Measurements from ENCODE around the gene ABLIM2.

ABLIM2 gene

GRCh38 chr4:8115916-8116315, 42.7 kb downstream of the ABLIM2 start:
- DNase-seq: no peak

GRCh38 chr4:8115203-8115520, 43.5 kb downstream of the ABLIM2 start:
- DNase-seq: no peak

- DNase-seq: no peak
These were observed 44.0 kb downstream of the ABLIM2 start for GRCh38 chr4:8114456-8115202.

- no peak for DNase-seq
These were observed 44.8 kb downstream of the ABLIM2 start for GRCh38 chr4:8113611-8114377.

GRCh38 chr4:8112672-8113071, 45.9 kb downstream of the ABLIM2 start:
- DNase-seq: no peak

- DNase-seq: no peak
These were observed 46.5 kb downstream of the ABLIM2 start for GRCh38 chr4:8112036-8112576.

- peak; percentile 16 to 17 for DNase-seq
These were observed 48.3 kb downstream of the ABLIM2 start for GRCh38 chr4:8110071-8110986.

- no peak for DNase-seq
These were observed 49.1 kb downstream of the ABLIM2 start for GRCh38 chr4:8109406-8110065.

- no peak for DNase-seq
These were observed 49.6 kb downstream of the ABLIM2 start for GRCh38 chr4:8108991-8109390.

- DNase-seq: no peak
These were observed 50.4 kb downstream of the ABLIM2 start for GRCh38 chr4:8108261-8108660.

- DNase-seq: no peak
These were observed 51.4 kb downstream of the ABLIM2 start for GRCh38 chr4:8107146-8107657.

GRCh38 chr4:8106451-8107025, 52.1 kb downstream of the ABLIM2 start:
- DNase-seq: no peak

GRCh38 chr4:8105306-8106100, 53.1 kb downstream of the ABLIM2 start:
- no peak for DNase-seq

- no peak for DNase-seq
These were observed 53.9 kb downstream of the ABLIM2 start for GRCh38 chr4:8104491-8105305.

GRCh38 chr4:8103421-8104390, 54.9 kb downstream of the ABLIM2 start:
- no peak for DNase-seq

GRCh38 chr4:8102831-8103230, 55.8 kb downstream of the ABLIM2 start:
- no peak for DNase-seq

GRCh38 chr4:8102076-8102355, 56.6 kb downstream of the ABLIM2 start:
- DNase-seq: no peak

GRCh38 chr4:8101213-8102075, 57.2 kb downstream of the ABLIM2 start:
- no peak for DNase-seq
